Loucy (cell line): ENCODE data around the gene NPY2R.

Source experiments
- H2AFZ ChIP-seq: fragments of 200-600 bp; sonication (generic); 2 replicates; pipeline ENCODE4 v1.6.0; 2016; ENCODE audit warnings: antibody characterized with exemption, mild to moderate bottlenecking, low read length, moderate library complexity
- H3F3A ChIP-seq: fragments of 200-600 bp; 2 replicates; pipeline ENCODE4 v1.6.0; 2016; ENCODE audit warnings: antibody characterized with exemption, low read depth, mild to moderate bottlenecking
- H3K27me3 ChIP-seq: fragments of 200-600 bp; sonication (generic); 2 replicates; pipeline ENCODE4 v1.6.1; 2014; ENCODE audit warnings: low read length, mild to moderate bottlenecking; ENCODE audit not compliant: insufficient read depth, poor library complexity, severe bottlenecking
- H3K36me3 ChIP-seq: fragments of 200-600 bp; sonication (generic); 2 replicates; pipeline ENCODE4 v1.6.1; 2016; ENCODE audit warnings: low read length; ENCODE audit not compliant: insufficient read depth
- H3K4me1 ChIP-seq: fragments of 200-600 bp; sonication (generic); 2 replicates; pipeline ENCODE4 v1.5.1; 2014; ENCODE audit warnings: low read length, mild to moderate bottlenecking; ENCODE audit not compliant: insufficient read depth, poor library complexity, severe bottlenecking
- H3K4me2 ChIP-seq: fragments of 200-600 bp; sonication (generic); 2 replicates; pipeline ENCODE4 v1.6.0; 2014; ENCODE audit warnings: antibody characterized with exemption, low read length, low read depth, mild to moderate bottlenecking; ENCODE audit not compliant: poor library complexity, severe bottlenecking
- H3K4me3 ChIP-seq: fragments of 200-600 bp; sonication (generic); 2 replicates; pipeline ENCODE4 v1.5.1; 2014; ENCODE audit warnings: low read length, mild to moderate bottlenecking, mixed read lengths; ENCODE audit not compliant: poor library complexity, severe bottlenecking
- H3K79me2 ChIP-seq: fragments of 200-600 bp; sonication (generic); 2 replicates; pipeline ENCODE4 v1.6.1; 2014; ENCODE audit warnings: low read length; ENCODE audit not compliant: insufficient read depth
- H3K9ac ChIP-seq: fragments of 200-600 bp; sonication (generic); 2 replicates; pipeline ENCODE4 v1.6.0; 2014; ENCODE audit warnings: mild to moderate bottlenecking, low read depth, low read length, moderate library complexity; ENCODE audit not compliant: poor library complexity, severe bottlenecking
- H3K9me2 ChIP-seq: fragments of 200-600 bp; sonication (generic); replicated peaks from 2 replicates; pipeline ENCODE4 v1.6.1; 2016; ENCODE audit warnings: low read depth, low read length, mixed read lengths
- H3K9me3 ChIP-seq: fragments of 200-600 bp; sonication (generic); 2 replicates; pipeline ENCODE4 v1.6.1; 2014; ENCODE audit warnings: mild to moderate bottlenecking, antibody characterized with exemption, low read length, low read depth; ENCODE audit not compliant: insufficient read depth
- H4K20me1 ChIP-seq: fragments of 200-600 bp; sonication (generic); 2 replicates; pipeline ENCODE4 v1.6.0; 2014; ENCODE audit warnings: antibody characterized with exemption, low read length, mild to moderate bottlenecking; ENCODE audit not compliant: insufficient read depth, poor library complexity, severe bottlenecking
- EZH2phosphoT487 ChIP-seq: fragments of 200-600 bp; IDR thresholded peaks from 2 replicates; pipeline ENCODE4 v1.6.1; 2018; ENCODE audit warnings: antibody characterized with exemption, mild to moderate bottlenecking, moderate library complexity, borderline replicate concordance
- TF ChIP-seq, protein P1 (sequence below): fragments of 200-600 bp; sonication (generic); conservative IDR thresholded peaks from 2 replicates; pipeline ENCODE4 v1.5.1; 2014; ENCODE audit warnings: mild to moderate bottlenecking, antibody characterized with exemption, low read length

NPY2R gene

DNA sequence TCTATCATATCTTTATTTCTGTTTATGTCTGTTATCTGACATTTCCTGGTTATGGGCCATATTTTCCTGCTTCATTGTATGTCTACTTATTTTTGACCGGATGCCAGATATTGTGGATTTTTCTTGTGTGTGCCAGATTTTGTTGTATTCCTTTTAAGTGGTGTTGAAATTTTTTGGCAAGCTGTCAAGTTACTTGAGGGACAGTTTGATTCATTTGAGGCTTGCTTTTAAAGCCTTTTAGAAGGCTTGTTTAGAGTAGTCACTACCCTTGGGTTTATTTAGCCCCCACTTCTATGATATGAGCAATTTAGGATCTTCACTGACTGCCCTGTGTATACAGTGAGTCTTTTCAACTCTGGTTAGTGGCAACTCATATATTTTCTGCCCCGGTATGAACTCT is 29.2 kb upstream of the NPY2R start:
- Histone ChIP-seq H4K20me1 (no peaks in the 10 kb centered on the region), H3K4me1 (no peaks in the 10 kb centered on the region), H2AFZ (no peak overlapping the region), H3K27me3 (no peaks in the 10 kb centered on the region), H3K79me2 (no peaks in the 10 kb centered on the region), H3K9ac (no peak overlapping the region), H3K36me3 (no peaks in the 10 kb centered on the region), H3K9me3 (no peaks in the 10 kb centered on the region), H3K9me2 (no peaks in the 10 kb centered on the region), H3F3A (no peaks in the 10 kb centered on the region), H3K4me3 (no peak overlapping the region), H3K4me2 (no peak overlapping the region)
- TF ChIP-seq, protein P1, sequence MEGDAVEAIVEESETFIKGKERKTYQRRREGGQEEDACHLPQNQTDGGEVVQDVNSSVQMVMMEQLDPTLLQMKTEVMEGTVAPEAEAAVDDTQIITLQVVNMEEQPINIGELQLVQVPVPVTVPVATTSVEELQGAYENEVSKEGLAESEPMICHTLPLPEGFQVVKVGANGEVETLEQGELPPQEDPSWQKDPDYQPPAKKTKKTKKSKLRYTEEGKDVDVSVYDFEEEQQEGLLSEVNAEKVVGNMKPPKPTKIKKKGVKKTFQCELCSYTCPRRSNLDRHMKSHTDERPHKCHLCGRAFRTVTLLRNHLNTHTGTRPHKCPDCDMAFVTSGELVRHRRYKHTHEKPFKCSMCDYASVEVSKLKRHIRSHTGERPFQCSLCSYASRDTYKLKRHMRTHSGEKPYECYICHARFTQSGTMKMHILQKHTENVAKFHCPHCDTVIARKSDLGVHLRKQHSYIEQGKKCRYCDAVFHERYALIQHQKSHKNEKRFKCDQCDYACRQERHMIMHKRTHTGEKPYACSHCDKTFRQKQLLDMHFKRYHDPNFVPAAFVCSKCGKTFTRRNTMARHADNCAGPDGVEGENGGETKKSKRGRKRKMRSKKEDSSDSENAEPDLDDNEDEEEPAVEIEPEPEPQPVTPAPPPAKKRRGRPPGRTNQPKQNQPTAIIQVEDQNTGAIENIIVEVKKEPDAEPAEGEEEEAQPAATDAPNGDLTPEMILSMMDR, result no peak
- no peak for TF ChIP-seq EZH2phosphoT487

DNA sequence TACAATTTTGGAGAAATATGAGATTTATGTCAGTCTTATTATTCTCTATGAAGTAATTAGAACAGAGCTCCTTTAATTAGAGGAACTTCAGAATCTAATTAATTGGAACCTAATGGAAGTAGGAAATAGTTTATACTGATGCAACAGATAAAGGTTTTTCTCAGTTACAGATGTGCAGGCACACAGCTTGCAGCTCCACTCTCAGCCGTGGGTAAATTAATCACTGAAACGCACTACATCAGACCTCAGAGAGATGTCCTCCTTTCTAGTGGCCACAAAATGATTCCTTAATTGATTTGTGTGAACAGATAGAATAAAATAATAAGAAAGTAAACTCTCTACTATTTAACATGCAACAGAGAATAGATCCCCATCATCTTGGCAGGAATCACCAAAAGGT is 21.5 kb upstream of the NPY2R start:
- H3K9me2 ChIP-seq, result no peaks in the 10 kb centered on the region
- H3F3A ChIP-seq, result no peaks in the 10 kb centered on the region
- H3K27me3 ChIP-seq, result no peaks in the 10 kb centered on the region
- no peak overlapping the region for H2AFZ ChIP-seq
- H3K9ac ChIP-seq, result no peak overlapping the region
- no peaks in the 10 kb centered on the region for H3K36me3 ChIP-seq
- no peaks in the 10 kb centered on the region for H3K9me3 ChIP-seq
- no peaks in the 10 kb centered on the region for H3K4me1 ChIP-seq
- TF ChIP-seq EZH2phosphoT487, result no peak
- TF ChIP-seq, protein P1, result no peak
- no peak overlapping the region for H3K4me3 ChIP-seq
- no peak overlapping the region for H3K4me2 ChIP-seq
- no peaks in the 10 kb centered on the region for H3K79me2 ChIP-seq
- no peaks in the 10 kb centered on the region for H4K20me1 ChIP-seq

DNA sequence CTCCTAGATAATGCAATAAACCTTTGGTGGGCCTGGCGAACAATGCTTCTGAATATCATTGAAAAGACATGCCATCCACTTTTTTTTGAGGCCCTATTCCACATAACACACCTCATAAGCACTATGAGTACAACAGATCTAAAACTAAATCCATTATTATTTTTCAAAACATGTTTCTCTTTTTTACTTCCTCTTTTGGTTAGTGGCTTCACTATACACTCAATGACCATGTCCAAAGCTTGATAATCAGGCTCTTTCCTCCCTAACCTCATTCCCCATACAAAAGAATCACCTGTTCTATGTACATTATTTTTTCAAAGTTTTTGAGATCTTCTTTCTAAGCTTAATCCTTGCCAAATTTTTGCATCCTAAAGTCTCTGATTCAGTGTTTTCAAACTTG is 20.4 kb upstream of the NPY2R start:
- Histone ChIP-seq H4K20me1 (no peaks in the 10 kb centered on the region), H3K79me2 (no peaks in the 10 kb centered on the region), H3K9me3 (no peaks in the 10 kb centered on the region), H3K9ac (no peak overlapping the region), H3K27me3 (no peaks in the 10 kb centered on the region), H3K4me1 (no peaks in the 10 kb centered on the region), H3K4me3 (no peak overlapping the region), H3K9me2 (no peaks in the 10 kb centered on the region), H3K4me2 (no peak overlapping the region), H2AFZ (no peak overlapping the region), H3K36me3 (no peaks in the 10 kb centered on the region), H3F3A (no peaks in the 10 kb centered on the region)
- TF ChIP-seq, protein P1, result no peak
- TF ChIP-seq EZH2phosphoT487, result no peak
